ENCODE measurements around the gene PGF. TPM values are rescaled to one million over a fixed set of nuclear protein-coding genes. Genes with fewer than 3 reads are reported as not detected.
"Not testable (repeated sequence)": the region's sequence is repeated elsewhere in the genome, so short reads cannot be mapped to it uniquely, and the experiment has no call there.

PGF gene
- total RNA-seq: under 1 TPM in 1 of 2 experiments, not detected in 1; 0.10 TPM

DNA sequence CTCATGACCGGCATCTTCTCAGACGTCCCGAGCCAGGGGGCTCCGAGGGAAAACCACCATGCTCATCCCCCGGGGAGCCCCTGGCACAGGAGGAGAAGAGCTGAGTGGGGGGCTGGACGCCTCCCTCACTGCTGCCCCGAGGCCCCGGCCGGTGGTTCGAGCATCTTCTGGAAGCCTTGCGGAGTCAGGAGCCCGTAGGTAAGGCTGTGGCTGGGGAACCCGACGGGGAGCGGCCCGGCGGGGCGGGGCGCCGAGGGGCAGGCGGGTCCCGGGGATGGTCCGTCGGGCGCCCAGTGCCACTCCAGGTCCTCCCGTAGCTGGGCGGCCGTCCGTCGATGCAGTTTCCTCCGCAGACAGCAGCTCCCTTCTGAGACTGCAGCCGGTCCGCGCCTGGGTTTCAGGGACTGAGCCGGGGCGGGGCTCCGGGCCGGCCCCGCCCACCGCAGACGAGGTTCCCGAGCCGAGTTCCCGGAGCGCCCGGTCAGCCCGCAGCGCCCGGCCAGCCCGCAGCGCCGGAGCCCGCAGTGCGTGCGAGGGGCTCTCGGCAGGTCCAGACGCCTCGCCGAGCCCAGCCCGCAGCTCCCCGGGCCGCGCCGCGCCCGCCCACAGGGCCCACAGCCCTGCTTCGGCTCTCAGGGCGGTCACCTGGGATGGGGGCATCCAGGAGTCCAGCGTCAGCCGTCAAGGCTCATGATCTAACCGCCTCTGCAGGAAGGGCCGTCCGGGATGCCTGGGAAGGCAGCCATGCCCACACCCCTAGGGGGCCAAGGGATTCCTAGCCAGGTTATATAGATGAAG, at the start of gene PGF:
TSS of gene PGF (minus strand) at position 369 of the 798 bp plus-strand sequence. CDS start at position 14, 355 bp downstream.
- H3K4me3 Mint-ChIP-seq: peak within 1 kb of the TSS; percentile 26
- ChIA-PET CTCF (interaction anchor here (1.5 to 2.7 kb wide), 2 partner anchors 10 to 13 kb away, joined by 3 to 19 read pairs; no protein-coding TSS in a partner anchor), POLR2A (interaction anchor here (1.5 kb wide), 1 partner anchor 14 kb away, joined by 3 read pairs; no protein-coding TSS in a partner anchor)
- no peaks in the 10 kb centered on the region for H3K4me1 Mint-ChIP-seq (ENCODE audit: low read depth)
- no peaks in the 10 kb centered on the region for H3K36me3 Mint-ChIP-seq
- no peaks in the 10 kb centered on the region for H3K9me3 Mint-ChIP-seq
- H3K27me3 Mint-ChIP-seq: peaks cover 6% of the 10 kb centered on the region
- intact Hi-C loops (cut with micrococcal nuclease): no loop called here
- no peak within 1 kb of the TSS for H3K27ac Mint-ChIP-seq
- peak; percentile 44 for DNase-seq

DNA sequence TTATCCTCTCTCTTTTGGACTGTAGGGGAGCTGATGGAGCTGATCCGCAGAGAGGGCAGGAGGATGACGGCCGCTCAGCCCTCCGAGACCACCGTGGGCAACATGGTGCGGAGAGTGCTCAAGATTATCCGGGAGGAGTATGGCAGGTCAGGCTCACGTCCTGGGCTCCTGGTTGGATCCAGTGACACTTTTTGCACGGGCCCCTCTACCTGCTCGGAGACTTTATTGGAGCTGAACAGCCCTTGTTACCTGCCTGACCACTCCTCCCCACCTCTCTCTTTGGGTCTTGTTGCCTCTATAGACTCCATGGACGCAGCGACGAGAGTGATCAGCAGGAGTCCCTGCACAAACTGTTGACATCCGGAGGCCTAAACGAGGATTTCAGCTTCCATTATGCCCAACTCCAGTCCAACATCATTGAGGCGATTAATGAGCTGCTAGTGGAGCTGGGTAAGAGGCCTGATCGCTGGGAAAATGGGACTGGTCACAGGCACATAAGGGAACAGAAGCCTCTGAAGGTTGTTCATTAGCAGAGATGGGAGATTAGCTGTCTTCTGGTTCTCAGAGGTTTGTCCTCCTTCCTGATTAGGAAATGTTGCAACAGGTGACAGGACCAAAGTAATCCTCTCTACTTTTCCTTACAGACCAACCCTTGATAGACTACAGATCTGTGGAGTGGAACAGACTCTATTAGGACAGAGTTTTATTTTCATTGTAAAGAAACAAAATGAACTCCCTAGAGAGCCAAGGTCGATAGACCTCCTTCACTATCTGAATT, 48.0 kb upstream of the PGF start:
- Mint-ChIP-seq H3K9me3 (peaks cover 4% of the 10 kb centered on the region), H3K4me3 (peak overlapping the region; percentile 98), H3K27ac (peak overlapping the region; percentile 79), H3K4me1 (ENCODE audit: low read depth) (peaks cover 34% of the 10 kb centered on the region), H3K36me3 (peaks cover 37% of the 10 kb centered on the region), H3K27me3 (no peaks in the 10 kb centered on the region)
- intact Hi-C loops (cut with micrococcal nuclease): loop anchor here (2.0 to 10.0 kb wide), 5 partner anchors 43 to 289 kb away; partner anchors contain the start of gene DLST
- POLR2A ChIA-PET: interaction anchor here (0.6 kb wide), 1 partner anchor 66 kb away, joined by 3 read pairs; the partner anchor contains the start of gene ZC2HC1C
- peak; percentile 14 for DNase-seq
- CTCF ChIA-PET: interaction anchor here (0.6 to 1.8 kb wide), 8 partner anchors 8 to 143 kb away, joined by 3 to 6 read pairs (median 4); no protein-coding TSS in a partner anchor

DNA sequence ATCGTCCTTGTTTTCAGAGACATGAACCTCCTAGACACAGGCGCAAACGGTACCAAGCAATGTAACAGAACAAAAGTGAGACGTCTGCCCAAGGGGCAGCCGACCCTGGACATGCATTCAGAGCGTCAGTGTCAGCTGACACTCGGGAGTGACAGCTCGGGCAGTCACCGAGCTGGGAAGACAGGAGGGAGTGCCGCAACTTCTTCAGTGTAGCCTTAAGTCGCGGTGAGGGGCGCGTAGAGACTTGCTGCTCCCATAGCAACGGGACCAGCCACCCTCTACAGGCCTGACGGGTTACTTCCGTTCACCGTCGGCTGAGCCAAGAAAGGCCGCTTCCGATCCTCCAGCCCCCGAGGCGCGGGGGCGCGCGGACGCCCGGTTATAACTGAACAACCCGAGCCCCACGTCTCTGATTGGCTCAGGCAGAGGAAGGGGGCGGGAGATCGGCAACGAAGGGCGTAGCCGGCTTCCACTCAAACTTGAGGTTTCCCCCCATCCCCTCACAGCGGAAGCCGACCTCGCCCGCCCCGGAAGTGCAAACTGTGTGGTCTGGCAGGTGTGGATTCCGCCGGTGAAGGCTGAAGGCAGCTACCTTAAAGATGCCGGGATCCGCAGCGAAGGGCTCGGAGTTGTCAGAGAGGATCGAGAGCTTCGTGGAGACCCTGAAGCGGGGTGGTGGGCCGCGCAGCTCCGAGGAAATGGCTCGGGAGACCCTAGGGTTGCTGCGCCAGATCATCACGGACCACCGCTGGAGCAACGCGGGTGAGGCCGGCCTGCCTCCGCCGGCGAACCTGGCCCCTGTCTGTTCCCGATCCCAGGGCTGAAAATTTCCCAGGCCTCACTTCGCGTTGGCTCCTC, 47.2 kb upstream of the PGF start, which contains the start of gene EIF2B2:
TSS of gene EIF2B2 (plus strand) at position 530 of the 858 bp plus-strand sequence. CDS start at position 600, 70 bp downstream.
- peaks cover 30% of the 10 kb centered on the region for H3K36me3 Mint-ChIP-seq
- peak within 1 kb of the TSS; percentile 79 for H3K27ac Mint-ChIP-seq
- H3K4me1 Mint-ChIP-seq (ENCODE audit: low read depth): peaks cover 34% of the 10 kb centered on the region
- intact Hi-C loops (cut with micrococcal nuclease): loop anchor here (1.0 to 10.0 kb wide), 7 partner anchors 9 to 290 kb away; partner anchors contain the start of genes DLST and NEK9
- peaks cover 4% of the 10 kb centered on the region for H3K9me3 Mint-ChIP-seq
- peak; percentile 100 for DNase-seq
- H3K27me3 Mint-ChIP-seq: no peaks in the 10 kb centered on the region
- ChIA-PET CTCF (interaction anchor here (0.6 to 1.8 kb wide), 5 partner anchors 9 to 142 kb away, joined by 3 to 5 read pairs (median 3); no protein-coding TSS in a partner anchor), POLR2A (no interaction called here)
- peak within 1 kb of the TSS; percentile 98 for H3K4me3 Mint-ChIP-seq

DNA sequence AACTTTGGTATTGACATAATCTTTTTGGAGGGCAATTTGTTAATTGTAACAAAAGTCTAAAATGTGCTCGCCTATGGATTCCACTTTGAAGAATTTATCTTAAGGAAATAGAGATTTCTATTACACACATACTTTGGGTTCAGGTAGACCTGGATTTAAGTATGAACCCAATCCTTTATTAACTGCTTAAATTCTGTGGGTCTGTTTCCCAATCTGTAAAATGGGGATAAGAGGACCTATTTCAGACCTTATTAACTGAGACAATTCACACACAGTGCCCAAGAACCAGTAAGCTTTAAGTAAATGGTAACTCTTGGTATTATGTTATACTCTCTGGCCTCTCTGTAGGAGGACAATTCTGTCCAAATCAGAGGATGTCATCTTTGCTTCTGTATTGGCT, 46.5 kb upstream of the PGF start:
- ChIA-PET CTCF (interaction anchor here (0.7 to 1.8 kb wide), 3 partner anchors 10 to 141 kb away, joined by 3 to 4 read pairs (median 3); no protein-coding TSS in a partner anchor), POLR2A (no interaction called here)
- H3K36me3 Mint-ChIP-seq: peaks cover 25% of the 10 kb centered on the region
- peaks cover 31% of the 10 kb centered on the region for H3K4me1 Mint-ChIP-seq (ENCODE audit: low read depth)
- no peak for DNase-seq
- H3K27me3 Mint-ChIP-seq: no peaks in the 10 kb centered on the region
- H3K9me3 Mint-ChIP-seq: peaks cover 4% of the 10 kb centered on the region
- peak overlapping the region; percentile 79 for H3K27ac Mint-ChIP-seq
- peak overlapping the region; percentile 98 for H3K4me3 Mint-ChIP-seq
- intact Hi-C loops (cut with micrococcal nuclease): loop anchor here (1.0 to 10.0 kb wide), 7 partner anchors 9 to 290 kb away; partner anchors contain the start of genes DLST and NEK9

DNA sequence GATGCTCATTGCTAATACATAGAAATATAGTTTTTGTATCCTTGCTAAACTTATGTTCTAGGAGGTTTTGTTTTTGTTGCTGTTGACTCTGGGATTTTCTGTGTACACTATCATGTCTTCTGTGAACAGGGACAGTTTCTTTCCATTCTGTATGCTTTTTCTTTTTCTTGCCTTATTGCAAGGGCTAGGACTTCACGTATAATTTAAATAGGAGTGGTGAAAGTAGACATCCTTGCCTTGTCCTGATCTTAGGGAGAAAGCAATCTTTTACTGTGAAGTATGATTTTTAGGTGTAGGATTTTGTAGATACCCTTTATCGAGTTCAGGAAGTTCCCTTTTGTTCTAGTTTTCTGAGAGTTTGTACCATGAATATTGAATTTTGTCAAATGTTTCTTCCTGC, 45.9 kb upstream of the PGF start:
- Mint-ChIP-seq H3K27ac (no peak overlapping the region), H3K36me3 (peaks cover 20% of the 10 kb centered on the region), H3K4me1 (ENCODE audit: low read depth) (peaks cover 30% of the 10 kb centered on the region), H3K9me3 (peaks cover 4% of the 10 kb centered on the region), H3K27me3 (no peaks in the 10 kb centered on the region), H3K4me3 (no peak overlapping the region)
- CTCF ChIA-PET: interaction anchor here (0.7 kb wide), 1 partner anchor 652 kb away, joined by 3 read pairs; no protein-coding TSS in a partner anchor
- DNase-seq: no peak
- POLR2A ChIA-PET: no interaction called here
- intact Hi-C loops (cut with micrococcal nuclease): loop anchor here (5.0 to 10.0 kb wide), 3 partner anchors 54 to 291 kb away; partner anchors contain the start of gene DLST

DNA sequence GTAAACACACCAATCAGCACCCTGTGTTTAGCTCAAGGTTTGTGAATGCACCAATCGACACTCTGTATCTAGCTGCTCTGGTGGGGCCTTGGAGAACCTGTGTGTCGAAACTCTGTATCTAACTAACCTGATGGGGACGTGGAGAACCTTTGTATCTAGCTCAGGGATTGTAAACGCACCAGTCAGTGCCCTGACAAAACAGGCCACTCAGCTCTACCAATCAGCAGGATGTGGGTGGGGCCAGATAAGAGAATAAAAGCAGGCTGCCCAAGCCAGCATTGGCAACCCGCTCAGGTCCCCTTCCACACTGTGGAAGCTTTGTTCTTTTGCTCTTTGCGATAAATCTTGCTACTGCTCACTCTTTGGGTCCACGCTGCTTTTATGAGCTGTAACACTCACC, 40.4 kb upstream of the PGF start:
- H3K27me3 Mint-ChIP-seq; intact Hi-C loops (cut with micrococcal nuclease); H3K4me1 Mint-ChIP-seq (ENCODE audit: low read depth); CTCF ChIA-PET; H3K9me3 Mint-ChIP-seq; H3K4me3 Mint-ChIP-seq; H3K27ac Mint-ChIP-seq; DNase-seq; POLR2A ChIA-PET; H3K36me3 Mint-ChIP-seq: not testable (repeated sequence)

DNA sequence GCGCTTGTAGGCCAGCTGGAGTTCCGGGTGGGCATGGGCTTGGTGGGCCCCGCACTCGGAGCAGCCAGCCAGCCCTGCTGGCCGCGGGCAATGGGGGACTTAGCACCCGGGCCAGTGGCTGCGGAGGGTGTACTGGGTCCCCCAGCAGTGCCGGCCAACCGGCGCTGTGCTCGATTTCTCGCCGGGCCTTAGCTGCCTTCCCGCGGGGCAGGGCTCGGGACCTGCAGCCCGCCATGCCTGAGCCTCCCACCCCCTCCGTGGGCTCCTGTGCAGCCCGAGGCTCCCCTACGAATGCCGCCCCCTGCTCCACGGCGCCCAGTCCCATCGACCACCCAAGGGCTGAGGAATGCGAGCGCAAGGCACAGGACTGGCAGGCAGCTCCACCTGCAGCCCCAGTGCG, 38.8 kb upstream of the PGF start:
- intact Hi-C loops (cut with micrococcal nuclease); H3K36me3 Mint-ChIP-seq; H3K4me1 Mint-ChIP-seq (ENCODE audit: low read depth); CTCF ChIA-PET; H3K27ac Mint-ChIP-seq; H3K4me3 Mint-ChIP-seq; POLR2A ChIA-PET; H3K27me3 Mint-ChIP-seq; H3K9me3 Mint-ChIP-seq; DNase-seq: not testable (repeated sequence)

DNA sequence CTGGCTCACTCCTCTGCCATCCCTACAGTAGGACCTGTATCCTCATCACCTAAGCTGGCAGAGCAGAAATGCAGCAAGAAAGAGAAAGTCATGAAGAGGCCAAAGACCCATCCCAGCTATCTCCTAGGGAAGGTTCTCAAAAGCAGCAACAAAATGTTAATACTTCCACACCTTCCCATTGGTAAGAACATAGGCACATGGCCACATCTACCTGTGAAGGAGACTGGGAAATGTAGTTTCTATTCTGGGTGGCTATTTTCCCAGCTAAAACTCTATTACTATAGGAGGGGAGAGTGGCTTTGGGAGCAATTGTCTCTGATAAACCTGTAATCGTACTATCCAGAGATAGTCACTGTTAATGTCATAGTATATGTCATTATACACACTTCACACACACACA, 33.6 kb upstream of the PGF start:
- H3K4me1 Mint-ChIP-seq (ENCODE audit: low read depth): no peaks in the 10 kb centered on the region
- POLR2A ChIA-PET: no interaction called here
- CTCF ChIA-PET: interaction anchor here (1.0 kb wide), 1 partner anchor 43 kb away, joined by 3 read pairs; no protein-coding TSS in a partner anchor

DNA sequence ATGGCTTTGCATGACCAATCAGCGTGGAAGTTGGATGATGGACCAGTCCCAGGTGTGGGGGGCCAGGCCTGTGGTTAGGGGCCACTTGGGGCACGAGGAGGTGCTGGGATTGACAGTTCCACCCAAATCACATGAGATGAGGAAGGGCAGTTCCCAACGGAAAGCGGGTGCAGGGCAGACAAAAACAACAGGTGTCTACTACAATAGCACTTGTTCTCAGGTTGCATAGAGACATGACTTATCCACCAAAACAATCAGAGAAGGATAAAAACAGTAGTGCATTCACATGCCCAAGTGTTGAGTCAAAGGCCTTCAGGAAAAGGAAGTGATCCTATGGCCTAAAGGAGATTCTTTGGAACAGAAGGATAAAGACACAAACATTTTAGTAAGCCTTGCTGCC, 32.7 kb upstream of the PGF start:
- ChIA-PET POLR2A (interaction anchor here (0.6 kb wide), 1 partner anchor 382 kb away, joined by 3 read pairs; no protein-coding TSS in a partner anchor), CTCF (interaction anchor here (1.0 kb wide), 2 partner anchors 42 kb away, joined by 3 read pairs; no protein-coding TSS in a partner anchor)
- intact Hi-C loops (cut with micrococcal nuclease): no loop called here

More for the DNA sequence above, 33.6 kb upstream of the PGF start:
- Mint-ChIP-seq H3K36me3 (no peaks in the 10 kb centered on the region), H3K4me3 (no peak overlapping the region), H3K9me3 (no peaks in the 10 kb centered on the region), H3K27me3 (no peaks in the 10 kb centered on the region), H3K27ac (no peak overlapping the region)
- intact Hi-C loops (cut with micrococcal nuclease): no loop called here
- no peak for DNase-seq

DNA sequence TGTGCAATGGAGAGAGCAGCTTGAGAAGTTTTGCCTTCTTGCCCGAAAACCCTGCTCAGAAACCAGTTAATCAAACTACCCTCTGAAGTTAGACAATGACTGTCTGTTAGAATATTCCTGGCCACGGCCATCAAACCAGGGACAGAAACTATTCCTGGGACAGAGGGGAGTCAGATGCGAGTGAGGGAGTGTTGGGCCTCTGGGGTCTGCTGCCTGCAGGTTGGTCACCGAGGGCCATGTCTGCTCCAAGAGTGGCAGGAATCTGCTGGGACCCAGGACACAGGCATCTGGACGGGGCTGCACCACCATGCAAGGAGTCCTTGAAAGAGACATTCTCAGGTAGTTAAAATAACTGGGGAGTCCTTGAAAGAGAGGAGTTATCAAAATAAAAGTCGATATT, 30.4 kb upstream of the PGF start:
- intact Hi-C loops (cut with micrococcal nuclease): no loop called here
- POLR2A ChIA-PET: interaction anchor here (0.6 kb wide), 1 partner anchor 251 kb away, joined by 3 read pairs; no protein-coding TSS in a partner anchor
- no peak for DNase-seq
- no peaks in the 10 kb centered on the region for H3K4me1 Mint-ChIP-seq (ENCODE audit: low read depth)
- no peak overlapping the region for H3K27ac Mint-ChIP-seq
- H3K36me3 Mint-ChIP-seq: no peaks in the 10 kb centered on the region
- H3K27me3 Mint-ChIP-seq: no peaks in the 10 kb centered on the region
- no peak overlapping the region for H3K4me3 Mint-ChIP-seq
- CTCF ChIA-PET: interaction anchor here (0.5 kb wide), 1 partner anchor 41 kb away, joined by 3 read pairs; no protein-coding TSS in a partner anchor
- H3K9me3 Mint-ChIP-seq: no peaks in the 10 kb centered on the region

More for the DNA sequence above, 32.7 kb upstream of the PGF start:
- DNase-seq: no peak
- H3K4me3 Mint-ChIP-seq: no peak overlapping the region
- H3K27ac Mint-ChIP-seq: no peak overlapping the region
- no peaks in the 10 kb centered on the region for H3K4me1 Mint-ChIP-seq (ENCODE audit: low read depth)
- H3K9me3 Mint-ChIP-seq: no peaks in the 10 kb centered on the region
- H3K36me3 Mint-ChIP-seq: no peaks in the 10 kb centered on the region
- H3K27me3 Mint-ChIP-seq: no peaks in the 10 kb centered on the region

DNA sequence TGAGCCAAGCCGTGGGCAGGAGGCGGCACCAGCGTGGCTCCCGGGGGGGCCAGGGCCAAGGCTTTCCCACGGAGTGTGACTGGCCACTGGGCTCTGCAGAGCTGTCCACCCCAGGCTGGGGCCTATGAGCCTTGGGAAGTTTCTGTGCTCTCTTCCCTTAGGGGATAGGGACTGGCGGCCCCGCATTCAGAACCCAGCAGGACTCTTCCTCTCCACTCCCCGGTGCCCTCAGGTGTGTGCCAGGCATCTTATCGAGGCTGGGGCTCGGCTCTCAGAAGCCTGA, 29.6 kb upstream of the PGF start:
- no peak overlapping the region for H3K4me3 Mint-ChIP-seq
- intact Hi-C loops (cut with micrococcal nuclease): no loop called here
- ChIA-PET CTCF (no interaction called here), POLR2A (interaction anchor here (0.6 kb wide), 1 partner anchor 250 kb away, joined by 3 read pairs; no protein-coding TSS in a partner anchor)
- no peak overlapping the region for H3K27ac Mint-ChIP-seq
- no peaks in the 10 kb centered on the region for H3K4me1 Mint-ChIP-seq (ENCODE audit: low read depth)
- no peaks in the 10 kb centered on the region for H3K27me3 Mint-ChIP-seq
- no peak for DNase-seq
- H3K9me3 Mint-ChIP-seq: no peaks in the 10 kb centered on the region
- H3K36me3 Mint-ChIP-seq: no peaks in the 10 kb centered on the region

Measured in activated CD4-positive, alpha-beta memory T cell treated with anti-CD3 and anti-CD28 coated beads for 36 hours (primary cell).